ENCODE data around the gene GRIN3B.

Gene GRIN3B

GRCh38 chr19:964116-964520 is 36.1 kb upstream of the GRIN3B start:
- DNase-seq (ENCODE audit: low spot score) (no peak), FAIRE-seq (no peak)

GRCh38 chr19:964761-965694 is 35.2 kb upstream of the GRIN3B start:
- DNase-seq (ENCODE audit: low spot score) (no peak), FAIRE-seq (no peak)

GRCh38 chr19:966485-967088 is 33.6 kb upstream of the GRIN3B start:
- DNase-seq (ENCODE audit: low spot score) (no peak), FAIRE-seq (no peak)

GRCh38 chr19:970695-971094 is 29.5 kb upstream of the GRIN3B start:
- DNase-seq (ENCODE audit: low spot score): no peak
- no peak for FAIRE-seq

- no peak for DNase-seq (ENCODE audit: low spot score)
- FAIRE-seq: no peak
These were observed 28.4 kb upstream of the GRIN3B start for GRCh38 chr19:971795-972194.

GRCh38 chr19:972281-972680 is 27.9 kb upstream of the GRIN3B start:
- no peak for DNase-seq (ENCODE audit: low spot score)
- no peak for FAIRE-seq

GRCh38 chr19:973726-974563 is 26.3 kb upstream of the GRIN3B start:
- DNase-seq (ENCODE audit: low spot score) (no peak), FAIRE-seq (no peak)

GRCh38 chr19:974564-975257 is 25.5 kb upstream of the GRIN3B start:
- FAIRE-seq: no peak

GRCh38 chr19:976476-976875 is 23.7 kb upstream of the GRIN3B start:
- DNase-seq (ENCODE audit: low spot score) (no peak), FAIRE-seq (no peak)

More at GRCh38 chr19:974564-975257, 25.5 kb upstream of the GRIN3B start:
- DNase-seq (ENCODE audit: low spot score): no peak

- DNase-seq (ENCODE audit: low spot score): no peak
- FAIRE-seq: no peak
These were observed 23.2 kb upstream of the GRIN3B start for GRCh38 chr19:977058-977464.

- FAIRE-seq (no peak), DNase-seq (ENCODE audit: low spot score) (no peak)
These were observed 20.9 kb upstream of the GRIN3B start for GRCh38 chr19:979318-979741.

GRCh38 chr19:980133-980998 is 19.9 kb upstream of the GRIN3B start:
- no peak for DNase-seq (ENCODE audit: low spot score)

GRCh38 chr19:982567-983170 is 17.6 kb upstream of the GRIN3B start:
- FAIRE-seq (no peak), DNase-seq (ENCODE audit: low spot score) (peak; percentile 42)

More at GRCh38 chr19:980133-980998, 19.9 kb upstream of the GRIN3B start:
- no peak for FAIRE-seq

GRCh38 chr19:984165-984967 is 15.9 kb upstream of the GRIN3B start, which contains the start of gene WDR18:
WDR18 (plus strand) TSS chr19:984345; CDS start chr19:984354, 9 bp downstream.
- FAIRE-seq (no peak), DNase-seq (ENCODE audit: low spot score) (peak; percentile 72)

- FAIRE-seq (no peak), DNase-seq (ENCODE audit: low spot score) (no peak)
These were observed 14.1 kb upstream of the GRIN3B start for GRCh38 chr19:986083-986482.

- FAIRE-seq: peak; percentile 86
- peak; percentile 70 for DNase-seq (ENCODE audit: low spot score)
These were observed 12.1 kb upstream of the GRIN3B start for GRCh38 chr19:988081-988480.

- FAIRE-seq: no peak
- no peak for DNase-seq (ENCODE audit: low spot score)
These were observed 11.7 kb upstream of the GRIN3B start for GRCh38 chr19:988510-988909.

GRCh38 chr19:989381-990081 is 10.7 kb upstream of the GRIN3B start:
- DNase-seq (ENCODE audit: low spot score): no peak
- FAIRE-seq: no peak

All from RCC 7860 (cell line).